Rectal smooth muscle tissue (tissue), 1 donor: ENCODE data around the gene ADGRD1.

ENCODE experiments used
- H3K27ac ChIP-seq: one replicate; pipeline ENCODE4 v1.7.0; 2013; ENCODE audit warnings: low read depth, low read length, inconsistent platforms
- H3K27me3 ChIP-seq: one replicate; pipeline ENCODE4 v1.7.0; 2013; ENCODE audit warnings: low read length; ENCODE audit not compliant: control insufficient read depth, insufficient read depth
- H3K36me3 ChIP-seq: one replicate; pipeline ENCODE4 v1.7.0; 2013; ENCODE audit warnings: low read length; ENCODE audit not compliant: control insufficient read depth, insufficient read depth
- H3K4me1 ChIP-seq: one replicate; pipeline ENCODE4 v1.7.0; 2013; ENCODE audit warnings: low read length; ENCODE audit not compliant: control insufficient read depth, insufficient read depth
- H3K4me3 ChIP-seq: one replicate; pipeline ENCODE4 v1.7.0; 2013; ENCODE audit warnings: low read length
- H3K9ac ChIP-seq: one replicate; pipeline ENCODE4 v1.7.0; 2013; ENCODE audit warnings: low read length

The ADGRD1 gene

GRCh38 chr12:131137009-131137835 is 183.5 kb downstream of the ADGRD1 start:
- Histone ChIP-seq H3K4me1 (peaks cover 3% of the 10 kb centered on the region), H3K4me3 (no peak overlapping the region), H3K9ac (no peak overlapping the region), H3K36me3 (no peaks in the 10 kb centered on the region), H3K27ac (no peak overlapping the region), H3K27me3 (no peaks in the 10 kb centered on the region)

GRCh38 chr12:131137836-131138637 is 184.3 kb downstream of the ADGRD1 start:
- no peaks in the 10 kb centered on the region for H3K4me1 ChIP-seq
- no peaks in the 10 kb centered on the region for H3K27me3 ChIP-seq
- H3K27ac ChIP-seq = no peak overlapping the region
- H3K36me3 ChIP-seq = no peaks in the 10 kb centered on the region
- no peak overlapping the region for H3K4me3 ChIP-seq
- no peak overlapping the region for H3K9ac ChIP-seq

- Histone ChIP-seq H3K27me3 (no peaks in the 10 kb centered on the region), H3K36me3 (no peaks in the 10 kb centered on the region), H3K9ac (no peak overlapping the region), H3K27ac (no peak overlapping the region), H3K4me3 (no peak overlapping the region), H3K4me1 (no peaks in the 10 kb centered on the region)
These were observed 185.1 kb downstream of the ADGRD1 start for GRCh38 chr12:131138638-131139362.

GRCh38 chr12:131139363-131140068 is 185.8 kb downstream of the ADGRD1 start:
- Histone ChIP-seq H3K4me3 (no peak overlapping the region), H3K36me3 (no peaks in the 10 kb centered on the region), H3K27ac (no peak overlapping the region), H3K27me3 (no peaks in the 10 kb centered on the region), H3K4me1 (no peaks in the 10 kb centered on the region), H3K9ac (no peak overlapping the region)

- H3K36me3 ChIP-seq = no peaks in the 10 kb centered on the region
These were observed 186.3 kb downstream of the ADGRD1 start for GRCh38 chr12:131140069-131140435.

GRCh38 chr12:131140697-131141096 is 187.0 kb downstream of the ADGRD1 start:
- no peak overlapping the region for H3K4me3 ChIP-seq
- H3K36me3 ChIP-seq = no peaks in the 10 kb centered on the region
- no peaks in the 10 kb centered on the region for H3K27me3 ChIP-seq
- H3K4me1 ChIP-seq = no peaks in the 10 kb centered on the region
- H3K9ac ChIP-seq = no peak overlapping the region
- no peak overlapping the region for H3K27ac ChIP-seq

More at GRCh38 chr12:131140069-131140435, 186.3 kb downstream of the ADGRD1 start:
- Histone ChIP-seq H3K27me3 (no peaks in the 10 kb centered on the region), H3K4me3 (no peak overlapping the region), H3K4me1 (no peaks in the 10 kb centered on the region), H3K27ac (no peak overlapping the region), H3K9ac (no peak overlapping the region)

GRCh38 chr12:131141514-131141913 is 187.8 kb downstream of the ADGRD1 start:
- H3K27ac ChIP-seq = no peak overlapping the region
- no peak overlapping the region for H3K4me3 ChIP-seq
- H3K9ac ChIP-seq = no peak overlapping the region

GRCh38 chr12:131142891-131143657 is 189.4 kb downstream of the ADGRD1 start:
- H3K27me3 ChIP-seq = no peaks in the 10 kb centered on the region
- no peaks in the 10 kb centered on the region for H3K4me1 ChIP-seq
- H3K4me3 ChIP-seq = no peak overlapping the region
- no peak overlapping the region for H3K9ac ChIP-seq
- no peaks in the 10 kb centered on the region for H3K36me3 ChIP-seq
- H3K27ac ChIP-seq = no peak overlapping the region

More at GRCh38 chr12:131141514-131141913, 187.8 kb downstream of the ADGRD1 start:
- Histone ChIP-seq H3K4me1 (no peaks in the 10 kb centered on the region), H3K27me3 (no peaks in the 10 kb centered on the region), H3K36me3 (no peaks in the 10 kb centered on the region)

GRCh38 chr12:131146173-131146675 is 192.5 kb downstream of the ADGRD1 start:
- Histone ChIP-seq H3K36me3 (no peaks in the 10 kb centered on the region), H3K27ac (no peak overlapping the region), H3K9ac (no peak overlapping the region), H3K4me1 (no peaks in the 10 kb centered on the region), H3K4me3 (no peak overlapping the region), H3K27me3 (no peaks in the 10 kb centered on the region)

- Histone ChIP-seq H3K9ac (no peak overlapping the region), H3K27ac (no peak overlapping the region), H3K27me3 (no peaks in the 10 kb centered on the region), H3K36me3 (no peaks in the 10 kb centered on the region), H3K4me3 (no peak overlapping the region), H3K4me1 (no peaks in the 10 kb centered on the region)
These were observed 193.6 kb downstream of the ADGRD1 start for GRCh38 chr12:131147293-131147692.

GRCh38 chr12:131147894-131148293 is 194.2 kb downstream of the ADGRD1 start:
- Histone ChIP-seq H3K27ac (no peak overlapping the region), H3K4me3 (no peak overlapping the region)

More at GRCh38 chr12:131147894-131148293, 194.2 kb downstream of the ADGRD1 start:
- Histone ChIP-seq H3K27me3 (no peaks in the 10 kb centered on the region), H3K36me3 (no peaks in the 10 kb centered on the region), H3K4me1 (no peaks in the 10 kb centered on the region), H3K9ac (no peak overlapping the region)
